ENCODE measurements around the gene PAK1.

- TF ChIP-seq CTCF (IDR thresholded peaks at IDR 0.05; ENCODE audit: low read length) (no peak), EZH2 (IDR thresholded peaks at IDR 0.05; ENCODE audit: borderline replicate concordance, low read length) (no peak)
Measured at GRCh38 chr11:77497368-77497767, 23.5 kb upstream of the PAK1 start.
